GM12875 (cell line): ENCODE results near the gene IDH3A.

Experiments
- H3K4me3 ChIP-seq: one replicate; pipeline ENCODE4 v1.5.1; 2011; ENCODE audit warnings: low read depth, low read length, control low read depth
- CTCF ChIP-seq: IDR thresholded peaks from 2 replicates; pipeline ENCODE4 v1.5.1; 2011; ENCODE audit warnings: low read depth, mild to moderate bottlenecking, control low read depth, inconsistent platforms, low read length, moderate library complexity, borderline replicate concordance; ENCODE audit not compliant: insufficient read depth

IDH3A gene

GRCh38 chr15:78167227-78167888 lies 18.2 kb downstream of the IDH3A start:
- TF ChIP-seq CTCF, result no peak
- no peak overlapping the region for H3K4me3 ChIP-seq

GRCh38 chr15:78168608-78169007 lies 19.4 kb downstream of the IDH3A start:
- no peak for TF ChIP-seq CTCF
- H3K4me3 ChIP-seq, result no peak overlapping the region

GRCh38 chr15:78170848-78171773 lies 21.9 kb downstream of the IDH3A start:
- H3K4me3 ChIP-seq, result no peak overlapping the region
- TF ChIP-seq CTCF, result no peak

- TF ChIP-seq CTCF, result no peak
- no peak overlapping the region for H3K4me3 ChIP-seq
Measured at GRCh38 chr15:78171864-78172472, 22.8 kb downstream of the IDH3A start.

- TF ChIP-seq CTCF, result no peak
- H3K4me3 ChIP-seq, result no peak overlapping the region
Measured at GRCh38 chr15:78174401-78174800, 25.2 kb downstream of the IDH3A start.

- no peak for TF ChIP-seq CTCF
- H3K4me3 ChIP-seq, result no peak overlapping the region
Measured at GRCh38 chr15:78175330-78175729, 26.2 kb downstream of the IDH3A start.
